Measurements from ENCODE around the gene AATK. TPM values are rescaled to one million over a fixed set of nuclear protein-coding genes. Genes with fewer than 3 reads are reported as not detected.

Gene AATK
- total and polyA plus RNA-seq, 2 experiments from 2014 or later, result 1.1 to 5.0 TPM

- DNase-seq (ENCODE audit: low spot score) (no peak), ATAC-seq (no peak)
- Mint-ChIP-seq H3K36me3 (ENCODE audit: low read depth) (no peaks in the 10 kb centered on the region), H3K4me1 (no peaks in the 10 kb centered on the region), H3K27ac (no peak overlapping the region), H3K9me3 (no peaks in the 10 kb centered on the region), H3K4me3 (no peak overlapping the region), H3K27me3 (ENCODE audit: insufficient read depth, low read depth, poor library complexity) (peaks cover 6% of the 10 kb centered on the region)
- Histone ChIP-seq H3F3A (replicated peaks; ENCODE audit: low read depth) (no peaks in the 10 kb centered on the region), H3K27me3 (ENCODE audit: insufficient read depth) (no peaks in the 10 kb centered on the region), H3K9me2 (ENCODE audit: insufficient read depth) (no peaks in the 10 kb centered on the region), H3K4me2 (no peak overlapping the region), H3K27ac (ENCODE audit: low read depth) (no peak overlapping the region), H3K4me1 (ENCODE audit: insufficient read depth) (no peaks in the 10 kb centered on the region), H3K4me3 (no peak overlapping the region), H3K79me2 (replicated peaks; ENCODE audit: insufficient read depth) (no peaks in the 10 kb centered on the region), H4K20me1 (replicated peaks; ENCODE audit: insufficient read depth) (no peaks in the 10 kb centered on the region), H2AFZ (no peak overlapping the region), H3K36me3 (ENCODE audit: insufficient read depth) (no peaks in the 10 kb centered on the region)
- TF ChIP-seq ZNF114 (CRISPR knock-in tag; IDR thresholded peaks at IDR 0.05), result no peak
- TF ChIP-seq CREB1 (CRISPR knock-in tag; IDR thresholded peaks at IDR 0.05; ENCODE audit: low read depth), result no peak
- no peak for TF ChIP-seq ZNF331 (CRISPR knock-in tag; IDR thresholded peaks at IDR 0.05; ENCODE audit: low read depth)
- TF ChIP-seq JUNB (IDR thresholded peaks at IDR 0.05; ENCODE audit: unreplicated experiment), result no peak
- no peak for TF ChIP-seq ZNF462 (CRISPR knock-in tag; IDR thresholded peaks at IDR 0.05)
- TF ChIP-seq REST (IDR thresholded peaks at IDR 0.05; ENCODE audit: unreplicated experiment), result no peak
Observed at GRCh38 chr17:81178136-81179091, 12.4 kb upstream of the AATK start.

Data from GM23338 (cell line).